Gastrocnemius medialis (tissue), 4 donors: ENCODE results near the gene SLC15A4. TPM values are rescaled to one million over a fixed set of nuclear protein-coding genes. Genes with fewer than 3 reads are reported as not detected.

Source experiments
- ATAC-seq, 2 donors: fragments of 150-250 bp; one replicate each; pipeline ENCODE4 v1.9.1; 2016
- DNase-seq, 2 donors: peaks; one replicate each; pipeline ENCODE4 v3.0.0-alpha.2; 2019
- H3K27ac ChIP-seq, 4 donors: fragments of 200-600 bp; sonication (generic); 1 replicate in 1 of 4; 2 replicates in 3 of 4; pipeline ENCODE4 v1.5.1; 2016 to 2018; ENCODE audit warnings: mild to moderate bottlenecking in 2 of 4, moderate library complexity in 1 of 4
- H3K27me3 ChIP-seq, 3 donors: fragments of 200-600 bp; sonication (generic) in 2 of 3; 1 replicate in 1 of 3; 2 replicates in 2 of 3; pipeline versions ENCODE4 v1.5.1 to v1.6.0; 2016 to 2019; ENCODE audit warnings: mild to moderate bottlenecking in 1 of 3, moderate library complexity in 1 of 3
- H3K36me3 ChIP-seq, 2 donors: fragments of 200-600 bp; sonication (generic) in 1 of 2; one replicate each; pipeline ENCODE4 v1.5.1; 2017 to 2018
- H3K4me1 ChIP-seq, 2 donors: fragments of 200-600 bp; sonication (generic) in 1 of 2; one replicate each; pipeline ENCODE4 v1.5.1; 2016 to 2017; ENCODE audit warnings: mild to moderate bottlenecking in 2 of 2
- H3K4me3 ChIP-seq, 4 donors: fragments of 200-600 bp; sonication (generic) in 3 of 4; 1 replicate in 1 of 4; 2 replicates in 3 of 4; pipeline ENCODE4 v1.5.1; 2016 to 2019; ENCODE audit warnings: mild to moderate bottlenecking in 2 of 4
- H3K9me3 ChIP-seq, 3 donors: fragments of 200-600 bp; sonication (generic) in 2 of 3; 1 replicate in 1 of 3; 2 replicates in 2 of 3; pipeline ENCODE4 v1.5.1; 2016 to 2019
- POLR2A ChIP-seq, 2 donors: fragments of 450-650 bp; IDR thresholded peaks; one replicate each; pipeline ENCODE4 v1.6.1; 2017; ENCODE audit warnings: antibody characterized with exemption in 2 of 2, mild to moderate bottlenecking in 2 of 2, moderate library complexity in 2 of 2
- in situ Hi-C, 4 donors: fragments of 200-750 bp; cut with MboI; loops; one replicate each; pipeline versions ENCODE4 v1.15.0 to v1.8.0; 2017; ENCODE audit warnings: low sequenced_read_pairs in 4 of 4
- intact Hi-C: fragments of 100-400 bp; cut with DNase I; formaldehyde crosslinking; loops from one replicate; pipeline ENCODE4 v1.15.1; 2023; ENCODE audit warnings: low total_unique reads
- total RNA-seq, 4 donors: library from RNA; depleted of rRNA; stranded (reverse); fragments of >200 nt; gene quantifications; one replicate each; pipeline versions ENCODE4 v1.1.0 to v1.2.3, GENCODE V29; 2016
- TF ChIP-seq, protein P1 (sequence below), 5 experiments: fragments of 450-650 bp in 3 of 5; fragments of 200-600 bp in 2 of 5; sonication (generic) in 2 of 5; IDR thresholded peaks in 4 of 5; conservative IDR thresholded peaks in 1 of 5; 1 replicate in 4 of 5; 2 replicates in 1 of 5; pipeline ENCODE4 v1.5.1; 2016 to 2019; ENCODE audit warnings: antibody characterized with exemption in 5 of 5, mild to moderate bottlenecking in 3 of 5, moderate library complexity in 3 of 5

The SLC15A4 gene
- total RNA-seq, 4 donors from 2014 or later: 59.8 to 122 (median 79.1) TPM

DNA sequence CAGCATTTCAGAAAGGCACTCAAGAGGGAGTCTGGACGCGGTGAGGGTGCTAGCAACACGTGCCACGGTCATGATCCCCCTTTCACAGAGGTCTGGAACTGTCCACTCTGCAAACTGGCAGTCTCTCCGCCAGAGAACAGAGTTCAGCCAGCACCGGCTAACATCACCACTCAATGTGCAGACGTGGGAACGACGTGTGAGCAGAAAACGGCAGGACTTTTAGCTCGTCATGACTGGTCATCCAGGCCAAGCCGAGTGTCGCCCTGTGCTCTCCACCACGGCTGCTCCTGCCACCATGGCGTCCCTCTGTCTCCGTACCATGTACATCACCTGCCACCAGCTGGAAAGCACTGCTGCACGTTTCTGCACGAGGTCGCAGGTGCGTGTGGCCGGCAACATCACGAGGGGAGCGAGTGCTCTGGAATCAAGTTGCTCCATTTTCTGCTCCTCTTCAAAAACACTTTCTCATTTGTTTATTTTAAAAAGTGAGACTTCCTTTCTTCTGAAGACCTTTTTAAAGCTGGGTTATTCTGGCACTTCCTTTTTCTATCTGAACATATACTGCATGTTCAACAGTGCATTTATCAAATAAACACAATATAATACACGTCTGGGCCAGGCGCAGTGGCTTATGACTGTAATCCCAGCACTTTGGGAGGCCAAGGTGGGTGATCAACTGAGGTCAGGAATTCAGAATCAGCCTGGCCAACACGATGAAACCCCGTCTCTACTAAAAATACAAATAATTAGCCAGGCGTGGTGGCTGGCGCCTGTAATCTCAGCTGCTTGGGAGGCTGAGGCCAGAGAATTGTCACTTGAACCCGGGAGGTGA lies 28.0 kb downstream of the SLC15A4 start:
- no peaks in the 10 kb centered on the region for H3K9me3 ChIP-seq
- intact Hi-C loops: no loop called here
- H3K36me3 ChIP-seq: peaks cover 0 to 74% of the 10 kb centered on the region in 2 donors
- TF ChIP-seq, protein P1, sequence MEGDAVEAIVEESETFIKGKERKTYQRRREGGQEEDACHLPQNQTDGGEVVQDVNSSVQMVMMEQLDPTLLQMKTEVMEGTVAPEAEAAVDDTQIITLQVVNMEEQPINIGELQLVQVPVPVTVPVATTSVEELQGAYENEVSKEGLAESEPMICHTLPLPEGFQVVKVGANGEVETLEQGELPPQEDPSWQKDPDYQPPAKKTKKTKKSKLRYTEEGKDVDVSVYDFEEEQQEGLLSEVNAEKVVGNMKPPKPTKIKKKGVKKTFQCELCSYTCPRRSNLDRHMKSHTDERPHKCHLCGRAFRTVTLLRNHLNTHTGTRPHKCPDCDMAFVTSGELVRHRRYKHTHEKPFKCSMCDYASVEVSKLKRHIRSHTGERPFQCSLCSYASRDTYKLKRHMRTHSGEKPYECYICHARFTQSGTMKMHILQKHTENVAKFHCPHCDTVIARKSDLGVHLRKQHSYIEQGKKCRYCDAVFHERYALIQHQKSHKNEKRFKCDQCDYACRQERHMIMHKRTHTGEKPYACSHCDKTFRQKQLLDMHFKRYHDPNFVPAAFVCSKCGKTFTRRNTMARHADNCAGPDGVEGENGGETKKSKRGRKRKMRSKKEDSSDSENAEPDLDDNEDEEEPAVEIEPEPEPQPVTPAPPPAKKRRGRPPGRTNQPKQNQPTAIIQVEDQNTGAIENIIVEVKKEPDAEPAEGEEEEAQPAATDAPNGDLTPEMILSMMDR (IDR thresholded peaks at IDR 0.05 in 4 of 5, conservative IDR thresholded peaks at IDR 0.05 in 1 of 5): no peak
- no peak for TF ChIP-seq POLR2A (IDR thresholded peaks at IDR 0.05)
- peak overlapping the region; percentile 86 to 98 (median 96) for H3K27ac ChIP-seq
- ATAC-seq (peak in 1 of 2 donors; percentile 13), DNase-seq (peak in 1 of 2 donors; percentile 62)
- H3K4me1 ChIP-seq: peaks cover 39 to 58% of the 10 kb centered on the region in 2 donors
- H3K27me3 ChIP-seq: no peaks in the 10 kb centered on the region
- no peak overlapping the region for H3K4me3 ChIP-seq
- in situ Hi-C loops: no loop called here

DNA sequence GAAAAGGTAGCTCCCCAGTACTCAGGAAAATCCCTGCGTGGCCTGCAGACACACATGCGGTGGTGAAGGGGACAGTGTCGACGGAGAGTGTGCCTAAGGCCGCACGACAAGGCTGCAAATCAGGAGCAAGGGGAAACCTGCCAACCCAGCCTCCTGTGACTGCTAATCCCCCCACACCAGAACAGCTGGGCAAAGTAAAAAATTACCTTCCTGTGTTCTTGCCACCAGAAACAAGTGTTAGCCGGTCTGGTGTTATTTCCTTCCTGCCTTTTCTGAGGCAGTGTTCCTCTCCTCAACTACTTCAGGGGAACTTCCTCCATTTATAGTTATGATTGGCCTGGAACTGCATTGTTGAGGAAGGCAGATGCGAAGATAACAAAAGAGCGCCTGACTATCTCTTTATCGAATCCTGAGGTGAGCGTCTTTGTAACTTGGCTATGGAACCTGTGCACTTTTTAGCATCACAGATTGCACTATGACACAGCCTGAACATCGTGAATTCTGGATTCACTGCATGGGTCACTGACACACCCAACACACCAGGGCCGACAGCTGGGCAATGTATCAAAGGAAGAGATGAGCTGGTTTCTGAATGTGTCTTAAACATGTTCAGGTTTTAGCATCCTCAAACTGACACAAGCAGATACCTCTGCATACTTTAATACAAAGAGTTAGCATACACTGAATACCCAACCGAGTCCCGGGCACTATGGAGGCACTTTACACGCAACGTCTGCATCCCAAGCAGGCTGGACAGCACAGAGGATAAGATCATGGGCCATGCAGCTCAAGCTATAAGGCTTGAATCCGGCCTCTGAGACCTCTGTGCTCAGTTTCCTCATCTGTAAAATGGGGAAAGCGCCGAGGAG lies 28.9 kb downstream of the SLC15A4 start:
- ATAC-seq (no peak), DNase-seq (peak in 1 of 2 donors; percentile 14)
- no peaks in the 10 kb centered on the region for H3K9me3 ChIP-seq
- in situ Hi-C loops: no loop called here
- no peaks in the 10 kb centered on the region for H3K27me3 ChIP-seq
- H3K36me3 ChIP-seq: peaks cover 0 to 66% of the 10 kb centered on the region in 2 donors
- TF ChIP-seq, protein P1 (IDR thresholded peaks at IDR 0.05 in 4 of 5, conservative IDR thresholded peaks at IDR 0.05 in 1 of 5): no peak
- TF ChIP-seq POLR2A (IDR thresholded peaks at IDR 0.05): no peak
- intact Hi-C loops: no loop called here
- H3K27ac ChIP-seq: peak overlapping the region; percentile 86 to 98 (median 96)
- H3K4me1 ChIP-seq: peaks cover 38 to 52% of the 10 kb centered on the region in 2 donors
- H3K4me3 ChIP-seq: no peak overlapping the region

DNA sequence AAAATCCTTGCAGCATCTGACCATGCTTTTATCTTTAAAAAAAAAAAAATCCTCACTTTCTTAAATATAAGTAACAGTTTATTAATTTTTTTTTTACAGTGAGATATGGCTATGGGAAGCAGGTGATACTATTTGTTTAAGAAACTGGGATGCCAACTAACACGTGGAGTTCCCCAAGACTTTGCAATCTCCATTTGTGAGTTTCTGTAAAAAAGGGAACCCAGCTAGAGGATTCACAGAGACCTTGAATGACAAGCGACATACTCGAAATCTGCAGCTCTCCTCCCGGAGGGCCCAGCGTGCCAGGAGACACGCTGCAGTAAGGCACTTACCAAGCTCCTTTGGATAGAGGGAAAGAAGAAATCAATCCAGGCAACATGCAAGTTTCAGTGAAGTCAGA lies 30.1 kb downstream of the SLC15A4 start:
- Histone ChIP-seq H3K27ac (peak overlapping the region in 2 of 4 donors; percentile 86 to 98), H3K27me3 (no peaks in the 10 kb centered on the region), H3K4me3 (no peak overlapping the region), H3K36me3 (peaks cover 0 to 59% of the 10 kb centered on the region in 2 donors), H3K4me1 (peaks cover 28 to 43% of the 10 kb centered on the region in 2 donors), H3K9me3 (no peaks in the 10 kb centered on the region)
- intact Hi-C loops: no loop called here
- no peak for ATAC-seq
- no peak for DNase-seq
- no peak for TF ChIP-seq POLR2A (IDR thresholded peaks at IDR 0.05)
- TF ChIP-seq, protein P1 (IDR thresholded peaks at IDR 0.05 in 4 of 5, conservative IDR thresholded peaks at IDR 0.05 in 1 of 5): no peak
- in situ Hi-C loops: no loop called here

DNA sequence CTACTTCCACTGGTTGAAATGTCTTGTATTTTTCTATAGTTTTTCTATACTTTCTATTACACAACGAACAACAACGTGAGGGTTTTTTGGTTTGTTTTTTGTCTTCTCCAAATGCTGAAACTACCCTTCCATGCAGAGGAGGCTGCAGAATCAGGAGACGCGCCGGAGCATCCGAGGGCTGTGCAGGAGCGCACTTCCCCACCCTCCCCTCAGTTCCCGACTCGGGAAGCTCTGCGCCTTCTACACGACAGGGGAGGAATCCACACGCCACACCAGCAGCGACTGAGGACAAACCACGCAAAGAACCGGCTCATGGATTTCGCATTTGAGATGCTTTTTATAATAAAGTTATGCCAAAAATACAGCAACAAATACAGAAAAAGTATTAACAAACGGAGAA lies 30.9 kb downstream of the SLC15A4 start:
- DNase-seq (no peak), ATAC-seq (no peak)
- peaks cover 0 to 55% of the 10 kb centered on the region in 2 donors for H3K36me3 ChIP-seq
- TF ChIP-seq, protein P1 (IDR thresholded peaks at IDR 0.05 in 4 of 5, conservative IDR thresholded peaks at IDR 0.05 in 1 of 5): no peak
- TF ChIP-seq POLR2A (IDR thresholded peaks at IDR 0.05): no peak
- no peak overlapping the region for H3K4me3 ChIP-seq
- intact Hi-C loops (no loop called here), in situ Hi-C loops (no loop called here)
- no peaks in the 10 kb centered on the region for H3K9me3 ChIP-seq
- H3K4me1 ChIP-seq: peaks cover 20 to 41% of the 10 kb centered on the region in 2 donors
- H3K27me3 ChIP-seq: no peaks in the 10 kb centered on the region
- H3K27ac ChIP-seq: no peak overlapping the region
